H1 (cell line): ENCODE results near the gene USP12.

Source experiments
- BRCA1 ChIP-seq: IDR thresholded peaks from 2 replicates; pipeline ENCODE4 v1.6.1; 2012; ENCODE audit warnings: low read depth, low read length, improper control_type of control experiment
- CBX5 ChIP-seq: fragments of 300-800, 300-1000 bp; sonication (generic); IDR thresholded peaks from 2 replicates; pipeline ENCODE4 v1.7.1; 2016; ENCODE audit warnings: antibody characterized with exemption, low read length, low read depth
- CHD2 ChIP-seq: IDR thresholded peaks from 2 replicates; pipeline ENCODE4 v1.6.1; 2012; ENCODE audit warnings: low read length, improper control_type of control experiment
- CTCF ChIP-seq, 3 experiments: IDR thresholded peaks; 1 replicate in 2 of 3; 2 replicates in 1 of 3; pipeline versions ENCODE4 v1.5.1 to v1.6.1; 2011; ENCODE audit warnings: low read length in 3 of 3, mild to moderate bottlenecking in 3 of 3, inconsistent platforms in 2 of 3, low read depth in 1 of 3, moderate library complexity in 1 of 3; ENCODE audit not compliant: insufficient read depth in 1 of 3; ENCODE audit errors: control extremely low read depth in 1 of 3
- JUN ChIP-seq: IDR thresholded peaks from 2 replicates; pipeline ENCODE4 v1.6.1; 2011; ENCODE audit warnings: low read depth, mild to moderate bottlenecking, improper control_type of control experiment, low read length
- MAX ChIP-seq: IDR thresholded peaks from 2 replicates; pipeline ENCODE4 v1.6.1; 2012; ENCODE audit warnings: inconsistent platforms
- NANOG ChIP-seq: IDR thresholded peaks from 2 replicates; pipeline ENCODE4 v1.6.1; 2011; ENCODE audit warnings: low read length, low read depth, mild to moderate bottlenecking, inconsistent platforms; ENCODE audit not compliant: insufficient read depth, poor library complexity, severe bottlenecking
- NRF1 ChIP-seq: IDR thresholded peaks from 2 replicates; pipeline ENCODE4 v1.6.1; 2011; ENCODE audit warnings: mild to moderate bottlenecking, low read depth, low read length, improper control_type of control experiment
- POLR2A ChIP-seq, 2 experiments: IDR thresholded peaks; 1 replicate in 1 of 2; 2 replicates in 1 of 2; pipeline ENCODE4 v1.6.1; 2011; ENCODE audit warnings: low read depth in 2 of 2, low read length in 2 of 2, mild to moderate bottlenecking in 2 of 2; ENCODE audit errors: control extremely low read depth in 1 of 2
- RBBP5 ChIP-seq: IDR thresholded peaks from 2 replicates; pipeline ENCODE4 v1.7.1; 2012; ENCODE audit warnings: low read depth, mild to moderate bottlenecking, inconsistent platforms, low read length, moderate library complexity, borderline replicate concordance
- SP2 ChIP-seq: IDR thresholded peaks from 2 replicates; pipeline ENCODE4 v1.6.1; 2012; ENCODE audit warnings: mild to moderate bottlenecking, low read length, inconsistent platforms
- SUZ12 ChIP-seq: fragments of 200-600 bp; sonication (generic); IDR thresholded peaks from 2 replicates; pipeline ENCODE4 v1.6.1; 2012; ENCODE audit warnings: mild to moderate bottlenecking, inconsistent platforms, low read length, moderate library complexity, mixed read lengths
- TF ChIP-seq, protein P1 (sequence below): IDR thresholded peaks from 2 replicates; pipeline ENCODE4 v1.6.1; 2011; ENCODE audit warnings: low read depth, mild to moderate bottlenecking, low read length; ENCODE audit not compliant: insufficient read depth

DNA sequence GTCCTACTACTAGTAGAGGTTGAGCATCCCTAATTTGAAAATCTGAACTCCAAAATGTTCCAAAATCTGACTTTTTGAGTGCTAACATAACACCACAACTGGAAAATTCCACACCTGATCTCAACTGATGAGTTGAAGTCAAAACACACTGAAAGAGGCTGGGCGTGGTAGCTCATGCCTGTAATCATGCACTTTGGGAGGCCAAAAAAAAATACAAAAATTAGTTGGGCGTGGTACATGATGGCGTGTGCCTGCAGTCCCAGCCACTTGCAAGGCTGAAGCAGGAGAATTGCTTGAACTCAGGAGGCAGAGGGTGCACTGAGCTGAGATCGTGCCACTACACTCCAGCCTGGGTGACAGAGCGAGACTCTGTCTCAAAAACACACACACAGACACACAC is 29.9 kb downstream of the USP12 start:
- TF ChIP-seq BRCA1, result no peak
- TF ChIP-seq SUZ12, result no peak
- no peak for TF ChIP-seq CTCF (IDR thresholded peaks at IDR 0.05; ENCODE audit: control extremely low read depth in 1 of 3, insufficient read depth in 1 of 3, low read depth in 1 of 3, low read length in 3 of 3)
- no peak for TF ChIP-seq POLR2A (IDR thresholded peaks at IDR 0.05; ENCODE audit: control extremely low read depth in 1 of 2, low read depth in 2 of 2, low read length in 2 of 2)
- TF ChIP-seq JUN, result no peak
- TF ChIP-seq CHD2, result no peak
- no peak for TF ChIP-seq CBX5
- TF ChIP-seq MAX, result no peak
- TF ChIP-seq, protein P1, sequence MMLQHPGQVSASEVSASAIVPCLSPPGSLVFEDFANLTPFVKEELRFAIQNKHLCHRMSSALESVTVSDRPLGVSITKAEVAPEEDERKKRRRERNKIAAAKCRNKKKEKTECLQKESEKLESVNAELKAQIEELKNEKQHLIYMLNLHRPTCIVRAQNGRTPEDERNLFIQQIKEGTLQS, result no peak
- TF ChIP-seq SP2, result no peak
- TF ChIP-seq NRF1, result no peak
- TF ChIP-seq RBBP5, result no peak
- TF ChIP-seq NANOG, result no peak
